Ureter (tissue), 1 donor: ENCODE results near the gene KAT2A. TPM values are rescaled to one million over a fixed set of nuclear protein-coding genes. Genes with fewer than 3 reads are reported as not detected.
"Not testable (repeated sequence)": the region's sequence is repeated elsewhere in the genome, so short reads cannot be mapped to it uniquely, and the experiment has no call there.

ENCODE experiments used
- DNase-seq: peaks from one replicate; pipeline ENCODE4 v3.0.0-alpha.2; 2020; ENCODE audit warnings: low spot score
- total RNA-seq: library from RNA; stranded (reverse); gene quantifications from one replicate; pipeline ENCODE4 v1.2.4, GENCODE V29; 2023
- donor health status: DM: yes; HTN: yes; CAD: no.

Gene KAT2A
- total RNA-seq: 62.8 TPM

- peak; percentile 78 for DNase-seq
Measured at GRCh38 chr17:42120770-42121769, at the start of gene KAT2A. Gene KAT2A, minus strand, starts transcription at chr17:42121367. Its CDS starts 63 bp downstream, at chr17:42121304.

- no peak for DNase-seq
Measured at GRCh38 chr17:42169351-42169750, 48.2 kb upstream of the KAT2A start.

- DNase-seq: no peak
Measured at GRCh38 chr17:42167807-42168206, 46.6 kb upstream of the KAT2A start.

- DNase-seq: no peak
Measured at GRCh38 chr17:42166196-42166763, 45.1 kb upstream of the KAT2A start.

DNA sequence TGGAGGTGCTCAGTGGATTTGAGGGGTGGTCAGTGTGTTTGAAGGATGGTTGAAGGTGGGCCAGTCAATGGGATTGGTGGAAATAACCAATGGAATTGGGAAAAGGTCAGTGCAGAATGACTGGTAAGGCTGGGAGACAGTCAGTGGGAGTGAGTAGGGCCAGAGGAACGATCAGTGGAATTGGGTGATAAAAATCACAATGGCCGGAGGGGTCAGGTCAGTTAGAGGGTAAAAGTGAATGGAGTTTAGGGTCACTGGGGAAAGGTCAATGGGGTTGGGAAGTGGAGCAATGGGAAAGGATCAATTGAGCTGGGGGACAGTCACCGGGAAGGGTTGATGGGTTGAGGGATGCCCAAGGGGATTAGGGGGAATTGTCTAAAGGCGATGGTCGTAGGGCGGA is 44.6 kb upstream of the KAT2A start:
- DNase-seq: no peak

DNA sequence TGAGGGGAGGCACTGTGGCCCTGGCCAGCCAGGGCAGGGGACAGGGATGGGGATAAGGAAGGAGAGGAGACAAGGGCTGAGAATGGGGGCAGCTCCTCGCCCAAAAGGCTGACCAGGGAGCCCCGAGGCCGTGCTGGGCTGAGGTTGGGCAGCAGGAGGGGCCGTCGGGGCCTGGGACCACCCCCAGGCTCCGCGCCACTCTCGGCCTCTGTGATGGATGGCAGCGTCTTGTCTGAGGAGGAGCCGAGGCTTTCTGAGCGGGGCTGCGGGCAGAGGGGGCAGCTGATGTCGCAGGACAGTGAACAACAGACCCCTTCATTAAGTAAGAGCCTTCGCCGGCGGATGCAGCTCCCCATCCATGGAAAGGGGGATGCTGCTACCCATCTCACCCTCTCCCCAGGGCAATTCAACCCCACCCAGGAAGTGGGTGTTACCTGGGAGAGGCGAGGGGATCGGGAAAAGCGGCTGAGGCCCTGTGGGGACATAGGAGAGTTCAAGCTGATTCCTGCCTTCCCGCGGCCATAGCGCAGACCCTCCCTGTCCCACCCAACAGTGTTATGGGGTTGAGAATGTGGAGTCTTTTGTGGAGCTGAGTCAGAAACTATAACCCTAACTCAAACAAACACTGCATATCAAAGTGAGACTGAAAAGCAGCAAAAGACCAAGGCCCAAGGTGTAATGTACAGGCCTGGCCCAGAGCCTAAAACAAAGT is 42.7 kb upstream of the KAT2A start:
- no peak for DNase-seq

GRCh38 chr17:42163113-42163512 is 41.9 kb upstream of the KAT2A start:
- no peak for DNase-seq

DNA sequence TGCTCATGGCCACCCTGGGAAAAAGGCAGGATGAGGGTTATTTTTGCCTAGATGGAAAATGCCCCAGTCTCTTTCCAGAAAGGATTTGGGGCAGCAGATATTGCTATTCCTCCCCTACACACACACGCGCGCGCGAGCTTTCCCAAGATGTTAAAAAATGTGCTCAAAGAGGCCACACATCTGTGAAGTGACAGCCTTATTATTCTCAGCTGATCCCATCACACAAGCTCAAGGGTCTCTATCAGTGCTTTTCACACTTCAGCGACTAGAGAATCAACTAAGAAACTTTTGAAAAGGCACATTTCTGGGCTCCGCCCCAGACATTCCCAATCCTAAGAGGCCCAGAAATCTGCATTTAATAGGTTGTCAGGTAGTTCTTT is 39.4 kb upstream of the KAT2A start:
- no peak for DNase-seq

- DNase-seq: no peak
Measured at GRCh38 chr17:42159796-42160530, 38.8 kb upstream of the KAT2A start.

- no peak for DNase-seq
Measured at GRCh38 chr17:42155614-42156045, 34.5 kb upstream of the KAT2A start.

DNA sequence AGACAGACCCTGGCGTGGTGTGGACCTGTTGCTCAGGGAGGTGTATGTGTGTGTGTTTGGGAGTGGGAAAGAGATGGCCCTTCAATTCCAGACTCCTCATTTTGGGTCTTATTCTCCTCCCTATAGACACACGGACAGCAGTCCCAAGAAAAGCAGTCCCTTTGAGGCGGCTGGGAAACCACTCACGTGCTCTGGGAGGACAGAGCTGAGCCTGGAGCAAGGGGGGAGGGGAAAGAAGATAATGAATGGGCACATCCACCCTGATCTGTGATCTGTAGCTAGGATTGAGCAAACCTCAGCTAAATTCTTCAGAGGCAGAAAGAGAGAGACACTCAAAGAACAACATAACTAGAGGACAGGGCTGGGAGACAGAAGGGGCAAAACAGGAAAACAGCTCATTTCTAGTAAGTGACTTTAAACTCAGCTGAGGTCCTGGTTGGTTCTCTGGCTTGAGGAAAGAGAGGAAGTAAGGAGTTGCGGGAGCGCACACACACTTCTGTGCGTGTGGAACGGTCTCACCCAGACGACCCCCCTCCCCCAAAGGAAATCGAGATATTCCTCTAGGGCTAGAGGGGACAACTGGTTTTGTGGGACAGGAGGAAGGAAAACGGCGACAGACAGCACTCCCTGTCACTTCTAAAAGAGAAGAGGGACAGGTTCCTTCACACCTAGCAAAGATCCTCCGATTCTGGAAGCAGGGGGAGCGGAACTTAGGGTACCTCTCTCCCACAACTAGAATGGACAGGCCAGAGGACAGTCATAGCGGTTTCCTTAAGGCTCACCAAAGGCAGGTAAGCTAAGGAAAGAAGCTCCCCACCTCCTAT is 33.0 kb upstream of the KAT2A start:
- DNase-seq: no peak

GRCh38 chr17:42146911-42147607 is 25.9 kb upstream of the KAT2A start:
- no peak for DNase-seq

GRCh38 chr17:42143138-42143537 is 22.0 kb upstream of the KAT2A start:
- not testable (repeated sequence) for DNase-seq

GRCh38 chr17:42142371-42142896 is 21.3 kb upstream of the KAT2A start:
- DNase-seq: no peak

DNA sequence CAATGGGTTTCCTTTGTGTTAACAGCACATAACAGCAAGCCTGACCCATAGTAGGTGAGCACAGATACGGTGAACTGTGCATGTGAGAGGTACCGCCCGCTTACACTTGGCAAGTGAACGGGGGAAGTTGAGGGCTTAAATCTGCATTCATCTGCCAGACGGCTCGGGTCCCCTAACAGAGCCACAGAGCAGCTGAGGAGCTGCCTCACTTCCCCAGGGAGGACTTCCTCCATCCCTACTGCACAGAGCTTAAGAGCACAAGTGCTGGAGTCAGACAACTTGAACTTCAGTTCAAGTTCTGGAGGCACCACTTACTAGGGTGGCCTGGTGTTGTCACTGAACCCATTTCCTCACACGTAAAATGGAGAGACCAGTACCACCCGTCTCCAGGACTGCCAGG is 20.2 kb upstream of the KAT2A start:
- DNase-seq: no peak

GRCh38 chr17:42140690-42141089 is 19.5 kb upstream of the KAT2A start:
- not testable (repeated sequence) for DNase-seq

- no peak for DNase-seq
Measured at GRCh38 chr17:42138749-42139492, 17.8 kb upstream of the KAT2A start.

- DNase-seq: no peak
Measured at GRCh38 chr17:42136654-42137051, 15.5 kb upstream of the KAT2A start.
